ENCODE measurements around the gene TCP11L1.
"Not testable (repeated sequence)": the region's sequence is repeated elsewhere in the genome, so short reads cannot be mapped to it uniquely, and the experiment has no call there.

- TF ChIP-seq, protein P1, sequence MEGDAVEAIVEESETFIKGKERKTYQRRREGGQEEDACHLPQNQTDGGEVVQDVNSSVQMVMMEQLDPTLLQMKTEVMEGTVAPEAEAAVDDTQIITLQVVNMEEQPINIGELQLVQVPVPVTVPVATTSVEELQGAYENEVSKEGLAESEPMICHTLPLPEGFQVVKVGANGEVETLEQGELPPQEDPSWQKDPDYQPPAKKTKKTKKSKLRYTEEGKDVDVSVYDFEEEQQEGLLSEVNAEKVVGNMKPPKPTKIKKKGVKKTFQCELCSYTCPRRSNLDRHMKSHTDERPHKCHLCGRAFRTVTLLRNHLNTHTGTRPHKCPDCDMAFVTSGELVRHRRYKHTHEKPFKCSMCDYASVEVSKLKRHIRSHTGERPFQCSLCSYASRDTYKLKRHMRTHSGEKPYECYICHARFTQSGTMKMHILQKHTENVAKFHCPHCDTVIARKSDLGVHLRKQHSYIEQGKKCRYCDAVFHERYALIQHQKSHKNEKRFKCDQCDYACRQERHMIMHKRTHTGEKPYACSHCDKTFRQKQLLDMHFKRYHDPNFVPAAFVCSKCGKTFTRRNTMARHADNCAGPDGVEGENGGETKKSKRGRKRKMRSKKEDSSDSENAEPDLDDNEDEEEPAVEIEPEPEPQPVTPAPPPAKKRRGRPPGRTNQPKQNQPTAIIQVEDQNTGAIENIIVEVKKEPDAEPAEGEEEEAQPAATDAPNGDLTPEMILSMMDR (conservative IDR thresholded peaks at IDR 0.05; ENCODE audit: low read depth, low read length) = not testable (repeated sequence)
- TF ChIP-seq EZH2 (IDR thresholded peaks at IDR 0.05; ENCODE audit: low read length, unreplicated experiment); EZH2phosphoT487 (IDR thresholded peaks at IDR 0.05; ENCODE audit: borderline replicate concordance, low read length): not testable (repeated sequence)
Observed at GRCh38 chr11:33122696-33123095, 83.3 kb downstream of the TCP11L1 start.

Measured in PC-3 (cell line).